Activated T-cell treated with anti-CD3 and anti-CD28 coated beads, Interleukin-2, amount 50 U/mL, for 72 hours (primary cell): Measurements from ENCODE around the gene MRPS27. TPM values are rescaled to one million over a fixed set of nuclear protein-coding genes. Genes with fewer than 3 reads are reported as not detected.

Experiments
- ATAC-seq, 2 donors: fragments of 150-1000 bp; cut with Tn5 transposase; replicated peaks in 1 of 2; 2 replicates each; pipeline ENCODE4 v1.10.0; 2021; ENCODE audit warnings: moderate library complexity in 2 of 2, mild to moderate bottlenecking in 1 of 2
- DNase-seq, 2 donors: peaks; one replicate each; pipeline ENCODE4 v3.0.0; 2021 to 2022; ENCODE audit warnings: mixed read lengths in 1 of 2
- H3K27ac Mint-ChIP-seq: one replicate; pipeline ENCODE4 v1.8.0; 2022; ENCODE audit warnings: mild to moderate bottlenecking, moderate library complexity, mixed read lengths
- H3K27me3 Mint-ChIP-seq: one replicate; pipeline ENCODE4 v1.8.0; 2022; ENCODE audit warnings: low read depth, mixed read lengths
- H3K36me3 Mint-ChIP-seq, 2 donors: one replicate each; pipeline ENCODE4 v1.8.0; 2022; ENCODE audit warnings: mixed read lengths in 2 of 2, mild to moderate bottlenecking in 1 of 2; ENCODE audit not compliant: insufficient read depth in 2 of 2
- H3K4me1 Mint-ChIP-seq: one replicate; pipeline ENCODE4 v1.8.0; 2022; ENCODE audit warnings: low read depth, mixed read lengths
- H3K4me3 Mint-ChIP-seq, 2 donors: one replicate each; pipeline ENCODE4 v1.8.0; 2022; ENCODE audit warnings: mild to moderate bottlenecking in 2 of 2, mixed read lengths in 2 of 2, moderate library complexity in 2 of 2
- H3K9me3 Mint-ChIP-seq, 2 donors: one replicate each; pipeline ENCODE4 v1.8.0; 2022; ENCODE audit warnings: mixed read lengths in 2 of 2
- total RNA-seq, 2 donors: library from RNA; stranded (reverse); gene quantifications; one replicate each; pipeline ENCODE4 v1.2.3, GENCODE V29; 2022

MRPS27 gene
- total RNA-seq, 2 donors from 2014 or later = 80.5 to 83.7 TPM

DNA sequence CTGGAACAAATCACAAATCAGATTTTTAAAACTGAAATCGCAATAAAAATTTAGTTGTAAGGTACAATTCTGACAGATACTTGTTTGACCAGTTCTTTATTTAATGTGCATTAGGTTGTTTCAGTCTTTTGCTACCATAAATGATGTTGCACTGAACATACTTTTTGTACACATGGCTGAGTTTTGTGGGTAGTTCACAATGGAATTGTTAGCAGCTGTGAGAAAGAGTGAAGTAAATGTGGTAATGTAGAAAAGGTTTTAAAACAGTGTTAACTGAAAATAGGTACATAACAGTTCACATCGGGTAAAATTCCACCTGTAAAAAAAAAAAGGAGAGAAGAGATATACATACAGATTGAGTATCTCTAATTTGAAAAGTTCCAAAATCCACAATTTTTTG, 25.6 kb downstream of the MRPS27 start:
- H3K9me3 Mint-ChIP-seq = no peaks in the 10 kb centered on the region
- H3K4me1 Mint-ChIP-seq = peaks cover 14% of the 10 kb centered on the region
- H3K4me3 Mint-ChIP-seq = no peak overlapping the region
- no peaks in the 10 kb centered on the region for H3K27me3 Mint-ChIP-seq
- H3K36me3 Mint-ChIP-seq = peaks cover 10 to 23% of the 10 kb centered on the region in 2 donors
- no peak for DNase-seq
- no peak for ATAC-seq
- H3K27ac Mint-ChIP-seq = no peak overlapping the region

DNA sequence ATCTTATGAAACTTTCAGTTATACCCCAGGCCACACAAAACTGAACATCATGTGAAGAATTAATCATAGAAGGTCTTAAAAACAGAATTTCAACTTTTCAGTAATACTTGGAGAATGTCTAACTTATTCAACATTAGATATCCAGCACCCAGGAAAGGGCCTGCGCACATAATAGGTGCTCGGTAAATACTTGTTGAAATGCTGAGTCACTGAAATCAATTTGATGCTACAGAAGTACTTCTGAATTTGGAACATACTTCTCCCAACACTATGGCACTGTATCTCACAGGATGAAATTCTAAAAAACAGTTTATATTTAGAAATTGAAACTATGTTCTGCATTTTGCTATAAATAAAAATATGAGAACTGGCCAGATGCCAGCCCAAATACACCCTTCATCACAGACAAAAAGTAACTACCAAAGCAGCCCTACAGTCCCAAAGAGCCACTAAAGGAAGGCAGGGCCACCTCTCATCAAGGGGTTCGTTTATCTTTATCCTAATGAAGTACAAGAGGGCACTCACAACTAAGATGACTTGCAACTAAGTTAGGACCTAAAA, 26.5 kb downstream of the MRPS27 start:
- no peak overlapping the region for H3K27ac Mint-ChIP-seq
- H3K4me3 Mint-ChIP-seq = no peak overlapping the region
- peaks cover 10 to 22% of the 10 kb centered on the region in 2 donors for H3K36me3 Mint-ChIP-seq
- no peaks in the 10 kb centered on the region for H3K9me3 Mint-ChIP-seq
- H3K27me3 Mint-ChIP-seq = no peaks in the 10 kb centered on the region
- ATAC-seq (no peak), DNase-seq (no peak)
- peaks cover 5% of the 10 kb centered on the region for H3K4me1 Mint-ChIP-seq

DNA sequence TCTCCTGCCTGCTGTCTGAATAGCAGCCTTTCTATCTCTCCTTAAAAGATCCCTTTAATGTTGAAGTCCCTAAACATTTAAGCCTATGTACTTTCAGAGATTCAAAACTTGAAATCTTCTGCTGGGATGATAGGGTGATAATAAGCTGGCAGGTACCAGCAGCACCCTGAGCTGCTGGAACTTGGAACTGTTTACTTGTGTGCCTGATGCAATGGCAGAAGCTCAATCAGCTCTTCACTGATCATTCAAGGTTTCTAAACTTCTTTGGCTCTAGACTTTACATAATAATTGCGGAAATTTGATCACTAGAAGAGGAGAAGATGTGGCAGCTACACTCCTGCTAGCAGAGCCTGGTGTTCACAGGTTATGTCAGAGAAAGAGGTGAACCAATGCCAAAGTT, 27.6 kb downstream of the MRPS27 start:
- Mint-ChIP-seq H3K4me3 (no peak overlapping the region), H3K27me3 (no peaks in the 10 kb centered on the region), H3K9me3 (no peaks in the 10 kb centered on the region), H3K4me1 (no peaks in the 10 kb centered on the region), H3K36me3 (peaks cover 8 to 19% of the 10 kb centered on the region in 2 donors), H3K27ac (no peak overlapping the region)
- DNase-seq (no peak), ATAC-seq (no peak)

DNA sequence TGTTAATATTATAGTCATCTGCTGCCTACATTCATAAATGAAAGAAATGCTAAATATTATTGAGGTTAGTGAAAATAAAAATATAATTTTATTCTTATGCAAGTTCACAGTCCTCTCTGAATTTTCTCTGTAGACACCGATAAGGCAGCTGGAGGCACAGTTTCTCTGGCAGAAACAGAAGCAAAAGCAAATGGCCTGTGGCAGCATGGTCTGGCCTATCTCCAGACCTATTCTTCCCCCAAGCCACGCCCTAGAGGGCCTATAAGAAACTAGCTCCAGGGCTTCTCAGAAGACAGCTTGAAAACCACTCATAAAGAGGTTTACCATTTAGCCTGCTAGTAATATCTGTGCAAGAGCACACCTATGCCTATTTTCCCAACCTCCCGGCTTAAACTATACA, 28.4 kb downstream of the MRPS27 start:
- H3K36me3 Mint-ChIP-seq = peaks cover 8 to 21% of the 10 kb centered on the region in 2 donors
- ATAC-seq (no peak), DNase-seq (no peak)
- H3K27me3 Mint-ChIP-seq = no peaks in the 10 kb centered on the region
- no peak overlapping the region for H3K4me3 Mint-ChIP-seq
- no peak overlapping the region for H3K27ac Mint-ChIP-seq
- H3K4me1 Mint-ChIP-seq = no peaks in the 10 kb centered on the region
- no peaks in the 10 kb centered on the region for H3K9me3 Mint-ChIP-seq

DNA sequence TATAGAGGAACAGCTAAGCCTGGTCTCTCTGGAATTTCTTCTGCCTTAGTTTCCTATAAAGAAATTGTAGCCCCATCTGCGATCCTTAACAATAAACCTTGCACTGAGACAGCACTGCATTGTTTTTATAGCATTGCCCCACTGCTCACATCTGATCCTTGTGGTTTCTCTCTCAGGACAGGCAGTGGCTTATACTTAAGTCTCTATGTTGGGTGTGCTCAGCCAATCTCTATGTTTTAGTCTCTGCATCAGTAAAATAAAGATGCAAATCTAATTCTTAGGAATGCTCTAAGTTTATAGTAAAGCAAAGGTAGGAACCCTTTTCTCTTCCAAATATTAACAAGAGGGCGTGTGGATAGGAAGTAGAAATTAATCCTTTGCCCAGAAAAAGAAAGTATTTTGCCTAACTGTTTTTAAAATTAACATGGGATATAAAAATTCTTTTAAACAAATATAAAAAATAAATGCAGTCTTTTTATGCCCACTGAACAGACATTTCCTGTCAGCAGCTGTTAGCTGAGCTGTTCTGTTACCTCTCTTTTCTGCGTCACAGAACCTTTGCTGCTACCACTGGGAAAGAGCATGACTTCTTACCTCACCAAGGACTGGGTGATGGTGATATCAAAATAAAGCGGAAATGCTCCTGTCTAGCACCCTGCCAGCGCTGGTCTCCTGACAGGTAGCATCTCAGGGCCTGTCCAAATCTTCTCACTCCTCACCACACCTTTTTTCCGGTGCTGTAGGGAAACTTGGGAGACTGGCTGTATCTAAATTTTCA, 29.5 kb downstream of the MRPS27 start:
- Mint-ChIP-seq H3K4me1 (no peaks in the 10 kb centered on the region), H3K36me3 (peaks cover 5 to 16% of the 10 kb centered on the region in 2 donors), H3K9me3 (no peaks in the 10 kb centered on the region), H3K4me3 (no peak overlapping the region), H3K27me3 (no peaks in the 10 kb centered on the region), H3K27ac (no peak overlapping the region)
- no peak for ATAC-seq
- no peak for DNase-seq

DNA sequence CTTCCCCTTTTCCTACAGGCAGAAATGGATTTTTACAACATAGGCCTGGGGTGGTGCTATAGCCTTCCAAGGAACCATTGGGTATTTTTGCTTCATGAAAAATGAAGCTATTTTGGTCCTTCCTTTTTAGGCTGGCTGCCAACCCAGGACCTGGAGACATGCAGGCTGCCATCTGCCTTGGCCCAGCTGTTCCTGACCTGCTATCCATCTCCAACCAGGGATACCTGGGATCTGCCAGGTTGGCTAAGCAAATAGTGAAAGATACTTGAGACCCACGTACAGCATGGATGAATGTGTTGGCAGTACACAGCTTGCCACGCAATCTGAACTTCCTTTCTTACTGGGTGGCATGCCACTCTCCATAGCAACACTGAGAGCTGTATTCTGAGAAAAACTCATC, 31.1 kb downstream of the MRPS27 start:
- DNase-seq (no peak), ATAC-seq (no peak)
- Mint-ChIP-seq H3K9me3 (no peaks in the 10 kb centered on the region), H3K4me3 (no peak overlapping the region), H3K36me3 (peaks cover 2 to 11% of the 10 kb centered on the region in 2 donors), H3K27me3 (no peaks in the 10 kb centered on the region), H3K4me1 (no peaks in the 10 kb centered on the region), H3K27ac (no peak overlapping the region)

DNA sequence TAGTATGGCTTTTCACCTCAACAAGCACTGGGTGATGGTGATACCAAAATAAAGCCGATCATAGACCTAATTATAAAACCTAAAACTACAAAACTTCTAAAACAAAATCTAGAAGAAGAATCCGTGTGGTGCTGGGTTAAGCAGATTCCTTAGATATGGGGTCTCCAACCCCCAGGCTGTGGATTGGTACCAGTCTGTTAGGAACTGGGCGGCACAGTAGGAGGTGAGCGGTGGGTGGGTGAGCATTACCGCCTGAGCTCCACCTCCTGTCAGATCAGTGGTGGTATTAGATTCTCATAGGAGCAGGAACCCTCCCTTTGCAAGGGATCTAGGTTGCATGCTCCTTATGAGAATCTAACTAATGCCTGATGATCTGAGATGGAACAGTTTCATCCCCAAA, 33.2 kb downstream of the MRPS27 start:
- no peaks in the 10 kb centered on the region for H3K27me3 Mint-ChIP-seq
- DNase-seq (no peak), ATAC-seq (no peak)
- H3K36me3 Mint-ChIP-seq = peaks cover 2 to 16% of the 10 kb centered on the region in 2 donors
- peak overlapping the region; percentile 15 for H3K27ac Mint-ChIP-seq
- no peaks in the 10 kb centered on the region for H3K9me3 Mint-ChIP-seq
- no peak overlapping the region for H3K4me3 Mint-ChIP-seq
- H3K4me1 Mint-ChIP-seq = no peaks in the 10 kb centered on the region

DNA sequence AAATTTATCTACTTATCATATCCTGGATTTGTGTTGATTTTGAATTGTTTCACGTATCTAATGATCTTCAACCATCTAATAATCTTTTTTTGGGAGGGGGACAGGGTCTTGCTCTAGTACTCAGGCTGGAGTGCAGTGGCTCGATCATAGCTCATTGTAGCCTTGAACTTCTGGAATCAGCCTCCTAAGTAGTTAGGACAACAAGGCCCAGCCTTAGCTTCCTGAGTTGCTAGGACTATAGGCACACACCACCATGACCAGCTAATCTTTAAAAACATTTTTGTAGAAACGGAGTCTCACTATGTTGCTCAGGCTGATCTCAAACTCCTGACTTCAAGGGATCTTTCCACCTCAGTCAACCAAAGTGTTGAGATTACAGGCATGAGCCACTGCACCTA, 34.6 kb downstream of the MRPS27 start:
- Mint-ChIP-seq H3K27me3 (no peaks in the 10 kb centered on the region), H3K9me3 (no peaks in the 10 kb centered on the region), H3K4me3 (no peak overlapping the region), H3K27ac (peak overlapping the region; percentile 3), H3K36me3 (peaks cover 2 to 16% of the 10 kb centered on the region in 2 donors), H3K4me1 (no peaks in the 10 kb centered on the region)
- no peak for ATAC-seq
- DNase-seq = no peak

DNA sequence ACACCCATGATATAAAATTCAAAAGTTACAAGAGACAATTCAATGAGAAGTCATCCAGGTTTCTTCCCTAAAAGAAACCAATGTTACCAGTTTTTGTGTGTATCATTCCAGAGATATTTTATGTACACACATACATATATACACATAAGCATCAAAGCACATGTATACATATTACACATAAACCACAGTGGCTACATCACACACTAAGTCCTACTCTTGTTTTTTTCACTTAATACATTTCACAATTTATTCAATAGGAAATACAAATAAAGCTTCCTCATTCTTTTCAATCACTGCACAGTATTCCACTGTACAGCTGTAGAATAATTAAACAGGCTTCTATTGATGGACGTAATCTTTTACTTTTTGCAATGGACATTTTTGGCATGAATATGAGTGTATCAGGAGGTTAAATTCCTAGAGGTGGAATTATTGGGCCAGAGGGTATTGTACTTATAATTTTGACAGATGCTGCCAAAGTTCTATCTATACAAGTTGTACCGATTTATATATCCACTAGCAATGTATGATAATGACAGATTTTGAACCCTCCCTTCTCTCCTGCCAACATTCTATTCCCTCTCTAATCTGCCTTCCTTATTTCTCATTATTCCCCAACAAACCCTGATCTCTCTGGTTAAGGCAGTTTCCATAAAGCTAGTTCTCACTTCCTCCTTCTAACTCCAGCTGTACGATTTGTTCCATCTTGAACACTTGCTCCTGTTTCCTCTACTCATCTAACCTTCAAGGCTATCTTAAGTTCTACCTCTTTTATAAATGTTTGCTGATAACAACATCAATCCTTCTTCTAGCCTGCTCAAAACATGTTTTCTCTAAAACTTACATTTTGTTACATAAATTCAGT, 35.2 kb downstream of the MRPS27 start:
- Mint-ChIP-seq H3K36me3 (peaks cover 2 to 19% of the 10 kb centered on the region in 2 donors), H3K27me3 (no peaks in the 10 kb centered on the region), H3K4me1 (no peaks in the 10 kb centered on the region), H3K9me3 (no peaks in the 10 kb centered on the region), H3K4me3 (no peak overlapping the region), H3K27ac (peak overlapping the region; percentile 3)
- DNase-seq (no peak), ATAC-seq (no peak)

DNA sequence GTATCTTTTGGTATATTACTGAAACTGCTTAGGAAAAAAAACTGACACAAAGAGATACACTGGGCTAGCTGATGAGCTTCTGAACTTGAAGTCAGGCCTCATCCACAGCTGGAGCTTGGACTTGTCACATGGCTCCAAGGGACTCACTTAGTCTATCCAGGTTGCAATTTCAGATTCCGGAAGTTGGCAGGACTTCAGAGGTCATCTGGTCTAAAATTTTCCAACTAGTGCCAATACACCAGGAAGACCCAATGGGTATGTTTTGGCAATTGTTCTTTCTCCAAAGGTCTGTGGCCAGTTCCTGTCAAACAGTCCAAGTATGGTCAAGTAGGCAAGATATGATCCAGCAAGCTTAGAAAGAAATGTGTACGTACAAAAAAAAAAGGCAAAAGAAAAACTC, 36.7 kb downstream of the MRPS27 start:
- Mint-ChIP-seq H3K27me3 (no peaks in the 10 kb centered on the region), H3K4me1 (no peaks in the 10 kb centered on the region), H3K4me3 (no peak overlapping the region), H3K9me3 (no peaks in the 10 kb centered on the region), H3K27ac (no peak overlapping the region), H3K36me3 (peaks cover 3 to 28% of the 10 kb centered on the region in 2 donors)
- DNase-seq (no peak), ATAC-seq (no peak)

DNA sequence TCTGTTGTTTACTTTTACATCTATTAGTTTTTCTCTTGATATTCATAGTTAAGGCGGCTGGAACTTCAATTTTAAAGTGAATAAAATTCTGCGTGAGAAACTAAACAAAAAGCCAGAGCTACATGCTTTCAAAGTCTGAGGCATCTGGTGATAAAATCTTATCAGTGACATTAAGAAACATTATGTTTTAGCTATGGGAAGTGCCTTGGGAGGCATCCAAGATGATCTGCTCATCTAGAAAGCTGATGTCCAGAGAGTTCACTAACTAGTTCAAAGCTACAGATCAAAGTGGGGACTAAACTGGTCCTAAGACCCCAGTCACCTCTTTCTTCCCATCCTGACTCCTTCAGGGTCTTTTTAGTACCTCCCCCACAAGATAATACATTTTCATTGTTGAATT, 37.2 kb downstream of the MRPS27 start:
- DNase-seq (no peak), ATAC-seq (no peak)
- Mint-ChIP-seq H3K4me3 (no peak overlapping the region), H3K27ac (peak overlapping the region; percentile 15), H3K27me3 (no peaks in the 10 kb centered on the region), H3K9me3 (no peaks in the 10 kb centered on the region), H3K36me3 (peaks cover 3 to 28% of the 10 kb centered on the region in 2 donors), H3K4me1 (no peaks in the 10 kb centered on the region)

DNA sequence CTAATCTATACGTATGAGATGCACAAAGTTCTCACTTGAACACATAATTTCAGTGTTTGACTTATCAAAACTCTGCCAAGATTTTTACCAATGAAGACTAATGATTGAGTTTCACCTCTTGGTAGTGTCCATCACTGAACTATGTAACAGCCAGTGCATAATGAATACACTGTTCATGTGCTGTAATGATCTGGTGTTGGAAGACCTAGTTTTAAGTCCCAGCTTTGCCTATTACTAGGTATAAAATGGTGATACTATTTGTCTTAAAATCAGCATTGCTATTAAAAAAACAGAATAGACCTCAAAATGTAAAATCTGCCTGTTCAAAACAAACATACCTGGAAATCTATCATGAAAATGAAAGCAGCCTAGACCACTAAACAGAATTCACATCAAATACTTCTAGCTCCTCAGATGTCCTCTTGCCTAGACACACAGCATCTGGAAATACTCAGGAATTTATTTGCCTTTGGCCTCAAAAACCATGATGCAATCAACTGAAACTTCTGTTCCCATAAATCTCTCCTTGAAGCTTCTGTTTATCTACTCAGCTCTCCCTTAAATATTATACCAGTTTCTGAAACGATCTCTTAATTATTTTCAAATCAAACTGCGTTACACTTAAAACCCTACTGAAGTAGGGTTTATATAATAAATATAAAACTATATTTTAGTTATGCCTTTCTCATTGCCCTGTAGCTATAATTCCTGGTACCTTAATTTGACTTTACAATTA, 38.1 kb downstream of the MRPS27 start:
- Mint-ChIP-seq H3K27me3 (no peaks in the 10 kb centered on the region), H3K4me1 (no peaks in the 10 kb centered on the region), H3K36me3 (peaks cover 4 to 36% of the 10 kb centered on the region in 2 donors), H3K4me3 (no peak overlapping the region), H3K9me3 (no peaks in the 10 kb centered on the region), H3K27ac (no peak overlapping the region)
- DNase-seq (no peak), ATAC-seq (no peak)

DNA sequence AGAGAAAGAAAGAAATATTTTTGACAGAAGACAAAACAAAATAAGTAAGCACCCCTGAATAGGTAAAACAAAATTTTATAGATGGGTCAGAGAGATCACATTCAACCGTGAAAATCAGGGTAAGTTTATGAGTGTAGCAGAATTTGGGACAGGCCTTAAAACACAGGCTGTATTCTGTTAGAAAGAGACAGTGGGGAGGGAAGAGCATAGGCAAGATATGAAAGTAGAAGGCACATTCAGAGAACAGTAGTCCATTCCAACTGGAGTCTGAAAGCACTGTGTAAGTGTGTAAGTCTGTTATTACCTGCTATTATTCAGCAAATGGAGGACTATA, 38.6 kb downstream of the MRPS27 start:
- H3K9me3 Mint-ChIP-seq = peaks cover 0 to under 1% of the 10 kb centered on the region in 2 donors
- ATAC-seq (no peak), DNase-seq (no peak)
- H3K4me3 Mint-ChIP-seq = no peak overlapping the region
- H3K4me1 Mint-ChIP-seq = peaks cover 1% of the 10 kb centered on the region
- H3K27ac Mint-ChIP-seq = peak overlapping the region; percentile 24
- H3K36me3 Mint-ChIP-seq = peaks cover 7 to 36% of the 10 kb centered on the region in 2 donors
- no peaks in the 10 kb centered on the region for H3K27me3 Mint-ChIP-seq
